ENCODE measurements around the gene PLXND1.

DNA sequence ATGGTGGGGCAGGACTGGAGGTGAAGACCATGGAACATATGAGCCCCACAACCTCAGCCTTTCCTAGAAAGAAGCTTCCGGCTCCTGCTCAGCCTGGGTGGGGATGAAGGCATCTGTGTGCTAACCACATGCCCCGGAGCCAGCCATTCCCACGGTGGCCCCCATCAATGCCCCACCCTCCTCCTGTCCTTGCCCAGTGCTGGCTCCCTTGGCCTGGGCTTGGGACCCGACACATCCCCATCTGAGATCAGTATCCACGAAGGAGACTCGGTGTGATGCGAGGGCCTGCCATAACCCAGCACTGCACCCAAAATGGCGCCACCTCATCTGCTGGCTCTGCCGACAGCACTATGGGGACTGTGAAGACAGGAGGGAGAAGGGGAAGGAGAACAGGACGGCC, 16.5 kb upstream of the PLXND1 start:
- no peak for TF ChIP-seq CTCF (IDR thresholded peaks at IDR 0.05; ENCODE audit: borderline replicate concordance, extremely low read depth, low read length, poor library complexity, severe bottlenecking)
- no peak for TF ChIP-seq EZH2 (IDR thresholded peaks at IDR 0.05; ENCODE audit: borderline replicate concordance, low read depth, low read length, severe bottlenecking)
